Tibial nerve (tissue), 4 donors: ENCODE results near the gene LAIR2. TPM values are rescaled to one million over a fixed set of nuclear protein-coding genes. Genes with fewer than 3 reads are reported as not detected.

Experiments
- DNase-seq, 2 donors: peaks; one replicate each; pipeline ENCODE4 v3.0.0-alpha.2; 2019; ENCODE audit warnings: low spot score in 2 of 2
- H3K27ac ChIP-seq, 4 donors: fragments of 200-600 bp; sonication (generic) in 3 of 4; one replicate each; pipeline ENCODE4 v1.5.1; 2017 to 2019; ENCODE audit warnings: mild to moderate bottlenecking in 1 of 4
- H3K27me3 ChIP-seq, 2 donors: fragments of 200-600 bp; sonication (generic) in 1 of 2; one replicate each; pipeline versions ENCODE4 v1.5.1 to v1.6.0; 2017 to 2019
- H3K36me3 ChIP-seq, 3 donors: fragments of 200-600 bp; sonication (generic); one replicate each; pipeline ENCODE4 v1.5.1; 2018 to 2019
- H3K4me1 ChIP-seq, 4 donors: fragments of 200-600 bp; sonication (generic) in 3 of 4; one replicate each; pipeline ENCODE4 v1.5.1; 2017 to 2019
- H3K4me3 ChIP-seq, 4 donors: fragments of 200-600 bp; sonication (generic) in 3 of 4; one replicate each; pipeline ENCODE4 v1.5.1; 2017 to 2019; ENCODE audit warnings: mild to moderate bottlenecking in 1 of 4, moderate library complexity in 1 of 4
- H3K9me3 ChIP-seq, 4 donors: fragments of 200-600 bp; sonication (generic) in 3 of 4; one replicate each; pipeline ENCODE4 v1.5.1; 2017 to 2019
- EP300 ChIP-seq, 2 donors: sonication (generic); formaldehyde crosslinking; IDR thresholded peaks; one replicate each; pipeline ENCODE4 v1.6.1; 2017; ENCODE audit warnings: antibody characterized with exemption in 2 of 2, mild to moderate bottlenecking in 1 of 2
- POLR2A ChIP-seq, 2 donors: fragments of 450-650 bp; IDR thresholded peaks; one replicate each; pipeline ENCODE4 v1.6.1; 2017; ENCODE audit warnings: antibody characterized with exemption in 2 of 2, mild to moderate bottlenecking in 2 of 2, moderate library complexity in 2 of 2
- WGBS, 2 donors: methylation state at CpG; one replicate each; pipeline ENCODE4 v1.1.5; 2018; 5-methylcytosine and 5-hydroxymethylcytosine counted together
- total RNA-seq, 4 donors: library from RNA; depleted of rRNA; stranded (reverse); fragments of >200 nt; gene quantifications; one replicate each; pipeline ENCODE4 v1.1.0, GENCODE V29; 2016
- TF ChIP-seq, protein P1 (sequence below), 5 experiments: fragments of 200-600 bp in 3 of 5; fragments of 450-650 bp in 2 of 5; sonication (generic) in 3 of 5; IDR thresholded peaks; one replicate each; pipeline ENCODE4 v1.5.1; 2016 to 2019; ENCODE audit warnings: antibody characterized with exemption in 5 of 5, mild to moderate bottlenecking in 3 of 5, moderate library complexity in 2 of 5

Gene LAIR2
- total RNA-seq, 4 donors from 2014 or later = not detected

DNA sequence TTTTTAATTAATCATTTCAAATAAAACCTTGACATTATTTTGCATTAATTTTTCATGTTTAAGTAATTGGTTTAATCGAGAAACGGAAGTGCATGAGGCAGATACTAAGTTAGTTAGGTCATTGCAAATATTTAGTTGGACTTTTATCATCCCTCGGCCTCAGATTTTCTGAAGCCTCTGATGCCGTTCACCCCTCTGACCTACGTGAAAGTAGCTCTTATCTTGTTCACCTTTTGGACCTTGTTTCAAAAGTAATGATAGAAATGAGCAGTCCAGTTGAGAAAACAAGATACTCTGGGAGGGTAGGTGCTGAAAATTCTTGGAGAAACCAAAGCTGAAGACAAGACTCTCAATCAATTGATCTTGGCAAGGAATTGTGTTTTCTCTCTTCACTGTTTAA lies 23.0 kb downstream of the LAIR2 start:
- Histone ChIP-seq H3K36me3 (no peaks in the 10 kb centered on the region), H3K4me1 (no peaks in the 10 kb centered on the region), H3K9me3 (no peaks in the 10 kb centered on the region), H3K27ac (no peak overlapping the region), H3K4me3 (no peak overlapping the region), H3K27me3 (no peaks in the 10 kb centered on the region)
- WGBS, 2 donors = 75 to 77% methylated on average over 5 of the region's 5 CpGs
- DNase-seq = no peak
- no peak for TF ChIP-seq EP300 (IDR thresholded peaks at IDR 0.05)
- no peak for TF ChIP-seq POLR2A (IDR thresholded peaks at IDR 0.05)
- TF ChIP-seq, protein P1, sequence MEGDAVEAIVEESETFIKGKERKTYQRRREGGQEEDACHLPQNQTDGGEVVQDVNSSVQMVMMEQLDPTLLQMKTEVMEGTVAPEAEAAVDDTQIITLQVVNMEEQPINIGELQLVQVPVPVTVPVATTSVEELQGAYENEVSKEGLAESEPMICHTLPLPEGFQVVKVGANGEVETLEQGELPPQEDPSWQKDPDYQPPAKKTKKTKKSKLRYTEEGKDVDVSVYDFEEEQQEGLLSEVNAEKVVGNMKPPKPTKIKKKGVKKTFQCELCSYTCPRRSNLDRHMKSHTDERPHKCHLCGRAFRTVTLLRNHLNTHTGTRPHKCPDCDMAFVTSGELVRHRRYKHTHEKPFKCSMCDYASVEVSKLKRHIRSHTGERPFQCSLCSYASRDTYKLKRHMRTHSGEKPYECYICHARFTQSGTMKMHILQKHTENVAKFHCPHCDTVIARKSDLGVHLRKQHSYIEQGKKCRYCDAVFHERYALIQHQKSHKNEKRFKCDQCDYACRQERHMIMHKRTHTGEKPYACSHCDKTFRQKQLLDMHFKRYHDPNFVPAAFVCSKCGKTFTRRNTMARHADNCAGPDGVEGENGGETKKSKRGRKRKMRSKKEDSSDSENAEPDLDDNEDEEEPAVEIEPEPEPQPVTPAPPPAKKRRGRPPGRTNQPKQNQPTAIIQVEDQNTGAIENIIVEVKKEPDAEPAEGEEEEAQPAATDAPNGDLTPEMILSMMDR (IDR thresholded peaks at IDR 0.05) = no peak

DNA sequence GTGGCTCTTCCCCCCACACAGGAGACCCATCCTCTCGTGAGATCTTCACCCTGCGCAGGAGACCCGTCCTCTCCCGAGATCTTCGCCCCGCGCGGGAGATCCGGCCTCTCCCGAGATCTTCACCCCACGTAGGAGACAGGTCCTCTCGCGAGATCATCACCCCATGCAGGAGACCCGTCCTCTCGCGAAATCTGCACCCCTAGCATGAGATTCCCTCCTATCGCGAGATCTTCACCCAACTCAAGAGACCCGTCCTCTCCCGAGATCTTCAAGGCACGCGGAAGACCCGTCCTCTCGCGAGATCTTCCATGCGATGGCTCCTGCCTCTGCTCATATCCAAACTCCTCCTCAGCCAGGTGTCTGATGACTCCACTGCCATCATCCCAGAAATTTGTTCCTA lies 24.3 kb downstream of the LAIR2 start:
- WGBS, 2 donors = 86 to 96% methylated on average over 26 of the region's 26 CpGs
- TF ChIP-seq, protein P1 (IDR thresholded peaks at IDR 0.05) = no peak
- no peak for TF ChIP-seq EP300 (IDR thresholded peaks at IDR 0.05)
- TF ChIP-seq POLR2A (IDR thresholded peaks at IDR 0.05) = no peak
- Histone ChIP-seq H3K36me3 (no peaks in the 10 kb centered on the region), H3K9me3 (no peaks in the 10 kb centered on the region), H3K27ac (no peak overlapping the region), H3K4me1 (no peaks in the 10 kb centered on the region), H3K4me3 (no peak overlapping the region), H3K27me3 (no peaks in the 10 kb centered on the region)
- no peak for DNase-seq

DNA sequence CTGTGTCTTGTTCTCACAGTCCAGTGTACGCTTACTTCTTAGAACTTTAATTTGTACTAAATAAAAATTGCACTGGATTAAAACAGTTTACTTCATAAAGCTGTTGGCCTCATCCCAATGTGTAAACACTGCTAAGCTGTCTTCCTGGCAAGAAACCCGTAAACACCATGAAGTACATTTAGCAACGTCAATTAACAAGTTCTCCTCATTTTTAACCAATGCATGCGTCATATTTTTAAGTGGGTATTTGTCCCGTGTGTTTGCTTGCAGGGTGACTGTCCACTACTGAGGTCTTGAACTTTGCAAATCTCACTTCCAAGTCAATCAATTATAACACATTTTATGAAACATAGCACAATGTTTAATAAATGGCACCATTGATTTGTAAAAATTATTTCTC lies 28.2 kb downstream of the LAIR2 start:
- H3K27me3 ChIP-seq = no peaks in the 10 kb centered on the region
- no peak for DNase-seq
- WGBS, 2 donors = 75 to 76% methylated on average over 5 of the region's 5 CpGs
- H3K27ac ChIP-seq = no peak overlapping the region
- H3K4me3 ChIP-seq = no peak overlapping the region
- no peaks in the 10 kb centered on the region for H3K36me3 ChIP-seq
- TF ChIP-seq EP300 (IDR thresholded peaks at IDR 0.05) = no peak
- TF ChIP-seq POLR2A (IDR thresholded peaks at IDR 0.05) = no peak
- TF ChIP-seq, protein P1 (IDR thresholded peaks at IDR 0.05) = no peak
- no peaks in the 10 kb centered on the region for H3K9me3 ChIP-seq
- H3K4me1 ChIP-seq = no peaks in the 10 kb centered on the region

DNA sequence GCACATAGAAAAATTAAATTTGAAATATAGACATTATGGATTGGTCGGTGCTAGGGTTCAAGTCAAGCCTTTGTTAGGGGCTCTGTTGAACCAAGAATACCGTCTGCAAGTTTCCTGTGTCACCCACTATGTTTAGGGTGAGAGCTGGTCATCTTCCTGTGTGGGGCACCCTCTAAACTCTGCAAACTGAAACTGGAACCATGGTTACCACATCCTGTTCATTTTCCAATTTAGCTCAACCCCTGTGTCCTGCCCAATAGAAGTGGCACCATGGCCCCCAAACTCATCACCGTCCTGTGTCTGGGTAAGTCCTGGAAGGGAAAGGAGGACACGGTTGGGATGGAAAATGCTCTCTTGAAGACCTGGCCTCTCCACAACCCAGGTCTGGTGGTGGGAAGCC lies 29.9 kb downstream of the LAIR2 start:
- H3K4me1 ChIP-seq = no peaks in the 10 kb centered on the region
- no peak for DNase-seq
- no peaks in the 10 kb centered on the region for H3K27me3 ChIP-seq
- no peaks in the 10 kb centered on the region for H3K36me3 ChIP-seq
- TF ChIP-seq, protein P1 (IDR thresholded peaks at IDR 0.05) = no peak
- TF ChIP-seq POLR2A (IDR thresholded peaks at IDR 0.05) (no peak), EP300 (IDR thresholded peaks at IDR 0.05) (no peak)
- 69 to 70% methylated on average over 4 of the region's 4 CpGs for WGBS, 2 donors
- no peak overlapping the region for H3K4me3 ChIP-seq
- no peak overlapping the region for H3K27ac ChIP-seq
- no peaks in the 10 kb centered on the region for H3K9me3 ChIP-seq

DNA sequence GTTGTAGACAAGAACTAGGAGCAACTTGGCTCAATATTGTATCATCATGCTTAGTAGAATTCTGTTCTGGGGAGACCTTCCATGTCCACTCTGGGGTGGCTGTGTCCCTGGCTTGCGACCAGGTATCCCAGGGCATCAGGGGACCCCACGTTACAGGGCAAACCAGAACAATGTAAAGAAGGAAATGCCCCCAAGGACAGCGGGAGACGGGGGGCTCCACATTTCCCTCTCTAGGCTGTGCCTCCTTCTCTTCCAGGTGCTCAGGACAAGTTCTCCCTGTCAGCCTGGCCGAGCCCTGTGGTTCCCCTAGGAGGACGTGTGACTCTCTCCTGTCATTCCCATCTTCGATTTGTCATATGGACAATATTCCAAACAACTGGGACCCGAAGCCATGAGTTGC lies 30.8 kb downstream of the LAIR2 start:
- Histone ChIP-seq H3K9me3 (no peaks in the 10 kb centered on the region), H3K27ac (no peak overlapping the region), H3K27me3 (no peaks in the 10 kb centered on the region), H3K4me1 (no peaks in the 10 kb centered on the region), H3K36me3 (no peaks in the 10 kb centered on the region), H3K4me3 (no peak overlapping the region)
- TF ChIP-seq, protein P1 (IDR thresholded peaks at IDR 0.05) = no peak
- TF ChIP-seq EP300 (IDR thresholded peaks at IDR 0.05) (no peak), POLR2A (IDR thresholded peaks at IDR 0.05) (no peak)
- no peak for DNase-seq
- 77 to 82% methylated on average over 8 of the region's 8 CpGs for WGBS, 2 donors
